GM13977 (cell line): ENCODE results near the gene HADHA.

Source experiments
- DNase-seq: peaks from one replicate; pipeline ENCODE4 v3.0.0; 2012; ENCODE audit warnings: low spot score
- in situ Hi-C: fragments of 300-500 bp; cut with MboI; formaldehyde crosslinking; loops from one replicate; pipeline ENCODE4 v1.12.0; 2022; ENCODE audit warnings: low sequenced_read_pairs, low pct_unique_long_range_greater_than_20kb, mixed read lengths, inconsistent platforms; ENCODE audit not compliant: unreplicated experiment
- TF ChIP-seq, protein P1 (sequence below): IDR thresholded peaks from 2 replicates; pipeline ENCODE4 v1.5.1; 2012; ENCODE audit warnings: mild to moderate bottlenecking, control low read depth; ENCODE audit not compliant: insufficient read depth; ENCODE audit errors: extremely low read depth, missing control alignments

The HADHA gene

DNA sequence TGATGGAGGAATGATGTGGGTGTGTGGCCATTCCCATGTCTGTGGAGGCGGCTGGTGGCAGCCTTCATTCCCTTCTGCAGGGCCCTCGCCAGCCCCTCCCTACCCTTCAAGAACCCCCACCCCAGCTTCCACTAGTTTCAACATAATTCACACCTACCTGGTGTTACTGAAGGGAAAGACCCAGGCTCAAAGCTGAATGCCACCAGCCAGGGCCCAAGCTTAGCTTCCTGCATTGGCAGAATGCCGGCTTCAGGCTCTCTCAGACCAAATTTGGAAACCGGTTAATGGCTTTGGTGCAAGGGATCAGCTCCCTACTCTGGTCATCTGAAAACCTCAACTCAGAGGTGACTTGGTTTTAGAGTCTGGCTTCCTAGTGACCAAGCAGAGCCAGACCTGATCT, 54.7 kb downstream of the HADHA start:
- in situ Hi-C loops = no loop called here
- DNase-seq = no peak
- TF ChIP-seq, protein P1, sequence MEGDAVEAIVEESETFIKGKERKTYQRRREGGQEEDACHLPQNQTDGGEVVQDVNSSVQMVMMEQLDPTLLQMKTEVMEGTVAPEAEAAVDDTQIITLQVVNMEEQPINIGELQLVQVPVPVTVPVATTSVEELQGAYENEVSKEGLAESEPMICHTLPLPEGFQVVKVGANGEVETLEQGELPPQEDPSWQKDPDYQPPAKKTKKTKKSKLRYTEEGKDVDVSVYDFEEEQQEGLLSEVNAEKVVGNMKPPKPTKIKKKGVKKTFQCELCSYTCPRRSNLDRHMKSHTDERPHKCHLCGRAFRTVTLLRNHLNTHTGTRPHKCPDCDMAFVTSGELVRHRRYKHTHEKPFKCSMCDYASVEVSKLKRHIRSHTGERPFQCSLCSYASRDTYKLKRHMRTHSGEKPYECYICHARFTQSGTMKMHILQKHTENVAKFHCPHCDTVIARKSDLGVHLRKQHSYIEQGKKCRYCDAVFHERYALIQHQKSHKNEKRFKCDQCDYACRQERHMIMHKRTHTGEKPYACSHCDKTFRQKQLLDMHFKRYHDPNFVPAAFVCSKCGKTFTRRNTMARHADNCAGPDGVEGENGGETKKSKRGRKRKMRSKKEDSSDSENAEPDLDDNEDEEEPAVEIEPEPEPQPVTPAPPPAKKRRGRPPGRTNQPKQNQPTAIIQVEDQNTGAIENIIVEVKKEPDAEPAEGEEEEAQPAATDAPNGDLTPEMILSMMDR = no peak

DNA sequence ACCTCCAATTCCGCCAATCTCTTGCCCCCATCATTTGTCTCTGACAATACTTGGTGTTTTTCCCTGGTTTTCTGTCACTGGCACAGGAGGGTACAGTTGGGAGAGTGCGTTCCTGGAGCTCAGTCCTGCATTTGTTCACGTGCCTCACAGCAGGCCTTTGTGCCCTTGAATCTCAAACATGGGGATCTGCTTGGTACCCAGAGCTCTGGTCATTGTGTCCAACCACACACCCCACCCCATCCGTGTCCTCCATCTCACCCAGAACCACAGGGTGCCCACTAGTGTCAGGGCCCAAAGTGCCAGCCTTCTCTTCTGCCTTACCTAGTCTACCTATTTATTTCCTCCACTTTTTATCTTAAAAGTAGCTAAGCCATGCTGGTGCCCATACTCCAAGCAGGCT, 55.3 kb downstream of the HADHA start:
- TF ChIP-seq, protein P1 = no peak
- in situ Hi-C loops = no loop called here
- no peak for DNase-seq

DNA sequence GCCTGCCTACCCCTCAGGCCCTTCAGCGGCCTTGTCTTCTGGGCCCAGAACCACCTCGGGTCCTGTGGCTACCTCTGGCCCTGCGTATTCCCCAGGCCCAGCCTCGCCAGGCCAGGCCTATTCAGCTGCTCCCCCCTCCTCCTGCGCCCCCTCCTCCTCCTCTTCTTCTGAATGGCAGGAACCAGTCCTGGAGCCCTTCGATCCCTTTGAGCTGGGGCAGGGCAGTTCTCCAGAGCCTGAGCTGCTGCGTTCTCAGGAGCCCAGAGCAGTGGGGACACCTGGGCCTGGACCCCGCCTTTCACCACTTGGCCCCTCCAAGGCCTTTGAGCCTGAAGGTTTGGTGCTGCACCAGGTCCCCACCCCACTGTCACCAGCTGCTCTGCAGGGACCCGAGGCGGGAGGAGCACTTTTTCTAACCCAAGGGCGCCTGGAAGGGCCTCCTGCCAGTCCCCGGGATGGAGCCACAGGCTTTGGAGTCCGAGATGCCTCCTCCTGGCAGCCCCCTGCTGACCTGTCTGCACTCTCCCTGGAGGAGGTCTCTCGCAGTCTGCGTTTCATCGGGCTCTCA, 56.8 kb downstream of the HADHA start:
- TF ChIP-seq, protein P1 = no peak
- in situ Hi-C loops = no loop called here
- DNase-seq = no peak

DNA sequence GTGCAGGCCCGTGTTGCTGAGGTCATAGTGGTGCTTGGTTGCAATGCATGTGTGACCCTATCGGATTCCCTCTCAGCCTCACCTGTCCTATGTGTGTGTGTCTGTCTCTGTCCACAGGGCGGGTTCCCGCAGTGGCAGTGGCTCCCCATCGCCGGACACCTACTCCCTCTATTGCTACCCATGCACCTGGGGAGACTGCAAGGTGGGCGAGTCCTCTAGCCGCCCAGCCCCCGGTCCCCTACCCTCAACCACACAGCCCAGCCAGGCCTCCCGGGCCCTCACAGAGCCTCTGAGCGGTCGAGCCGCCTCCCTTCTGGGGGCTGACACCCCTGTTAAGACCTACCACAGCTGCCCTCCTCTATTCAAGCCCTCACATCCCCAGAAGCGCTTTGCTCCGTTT, 57.3 kb downstream of the HADHA start:
- DNase-seq = peak; percentile 13
- in situ Hi-C loops = no loop called here
- TF ChIP-seq, protein P1 = no peak

DNA sequence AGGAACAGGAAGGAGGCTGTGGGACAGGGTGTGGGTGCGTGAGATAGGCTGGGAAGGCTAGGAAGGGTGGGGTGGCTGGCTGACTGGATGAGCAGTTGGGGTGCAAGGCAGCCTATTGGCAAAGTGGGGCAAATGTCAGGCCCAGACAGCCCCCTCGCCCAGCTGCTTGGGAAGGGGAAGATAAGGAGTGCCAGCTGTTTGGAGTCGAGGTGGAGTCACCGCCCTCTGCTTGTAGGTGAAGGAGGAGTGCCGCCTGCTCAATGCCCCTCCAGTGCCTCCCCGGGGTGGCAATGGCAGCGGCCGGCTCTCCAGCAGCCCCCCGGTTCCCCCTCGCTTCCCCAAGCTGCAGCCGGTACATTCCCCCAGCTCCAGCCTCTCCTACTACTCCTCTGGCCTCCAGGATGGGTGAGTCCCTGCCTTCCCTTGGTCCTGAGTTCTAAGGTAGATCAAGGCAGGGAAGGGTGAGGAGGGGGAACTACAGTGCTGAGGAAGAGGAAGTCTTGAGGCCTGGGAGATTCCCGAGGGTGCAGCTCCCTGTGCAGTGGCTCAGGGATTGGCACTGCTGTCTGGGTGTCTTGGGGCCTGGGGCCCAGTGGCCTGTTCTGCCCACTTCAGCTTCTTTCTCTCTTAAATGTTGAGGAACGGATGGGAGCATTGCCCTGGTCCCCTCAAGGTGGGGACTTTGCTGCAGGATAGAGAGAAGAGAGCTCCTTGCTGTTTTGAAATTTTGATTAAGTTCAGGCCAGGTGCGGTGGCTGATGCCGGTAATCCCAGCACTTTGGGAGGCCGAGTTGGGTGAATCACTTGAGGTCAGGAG, 58.3 kb downstream of the HADHA start:
- in situ Hi-C loops = no loop called here
- DNase-seq = peak; percentile 25
- TF ChIP-seq, protein P1 = no peak

DNA sequence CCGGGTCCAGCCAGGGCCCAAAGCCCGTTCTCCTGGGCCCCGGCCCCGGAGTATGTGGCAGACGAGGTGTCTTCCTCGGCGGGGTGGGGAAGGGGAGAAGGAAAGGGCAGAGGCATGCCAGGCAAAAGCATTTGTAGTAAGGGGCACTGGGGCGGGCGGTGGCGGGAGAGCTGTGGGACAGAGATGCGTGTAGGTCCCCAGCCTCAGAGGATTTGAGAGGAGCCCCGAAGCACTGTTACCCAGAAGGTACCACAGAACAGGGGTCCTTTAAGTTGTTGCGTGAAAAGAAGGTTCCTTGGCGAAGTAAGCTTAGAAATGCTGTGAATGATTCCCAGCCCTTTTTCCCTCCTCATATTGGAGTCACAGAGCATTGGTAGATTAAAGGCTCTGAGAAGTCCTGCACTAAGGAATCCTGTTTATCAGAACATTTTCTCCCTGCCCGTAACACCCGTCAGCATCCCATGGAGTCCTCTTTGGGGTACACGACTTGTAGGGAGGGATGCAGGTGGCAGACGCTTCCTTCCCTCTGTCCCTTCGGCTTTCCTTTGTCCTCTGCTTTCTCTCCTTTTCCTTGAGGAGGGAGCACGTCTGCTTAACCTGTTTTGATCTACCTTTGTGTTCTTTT, 59.0 kb downstream of the HADHA start:
- in situ Hi-C loops = no loop called here
- TF ChIP-seq, protein P1 = no peak

More for the DNA sequence above, 59.0 kb downstream of the HADHA start:
- DNase-seq = no peak
